ENCODE measurements around the gene HDAC11. TPM values are rescaled to one million over a fixed set of nuclear protein-coding genes. Genes with fewer than 3 reads are reported as not detected.

HDAC11 gene
- total and polyA plus RNA-seq, 4 donors: 2.5 to 9.0 (median 3.2) TPM

GRCh38 chr3:13507570-13508339, 27.6 kb downstream of the HDAC11 start:
- Histone ChIP-seq H3K9ac (ENCODE audit: low read depth in 1 of 2, low read length in 2 of 2) (no peak overlapping the region), H3K4me3 (ENCODE audit: low read depth in 1 of 3, low read length in 3 of 3) (no peak overlapping the region), H3K27ac (ENCODE audit: low read depth in 1 of 2, low read length in 2 of 2) (no peak overlapping the region), H3K36me3 (ENCODE audit: control insufficient read depth in 4 of 4, insufficient read depth in 3 of 4, low read depth in 1 of 4, low read length in 3 of 4) (no peaks in the 10 kb centered on the region), H3K4me1 (ENCODE audit: control insufficient read depth in 4 of 4, insufficient read depth in 4 of 4, low read length in 3 of 4) (no peaks in the 10 kb centered on the region), H3K9me3 (ENCODE audit: control insufficient read depth in 4 of 4, low read length in 3 of 4) (no peaks in the 10 kb centered on the region), H3K27me3 (ENCODE audit: control insufficient read depth in 4 of 4, insufficient read depth in 4 of 4, low read length in 3 of 4) (no peaks in the 10 kb centered on the region)
- DNase-seq (ENCODE audit: low spot score): no peak
- TF ChIP-seq TAF1 (conservative IDR thresholded peaks at IDR 0.05) (no peak), SP1 (IDR thresholded peaks at IDR 0.05) (no peak), YY1 (IDR thresholded peaks at IDR 0.05) (no peak), RAD21 (IDR thresholded peaks at IDR 0.05) (no peak), GABPA (IDR thresholded peaks at IDR 0.05 in 1 of 2, conservative IDR thresholded peaks at IDR 0.05 in 1 of 2) (no peak), REST (IDR thresholded peaks at IDR 0.05) (no peak), HNF4G (IDR thresholded peaks at IDR 0.05) (no peak), FOXA2 (IDR thresholded peaks at IDR 0.05) (no peak), FOXA1 (IDR thresholded peaks at IDR 0.05) (no peak), EGR1 (IDR thresholded peaks at IDR 0.05; ENCODE audit: low read depth in 2 of 2) (no peak), RXRA (IDR thresholded peaks at IDR 0.05) (no peak), NR2F2 (IDR thresholded peaks at IDR 0.05) (no peak), JUND (IDR thresholded peaks at IDR 0.05) (no peak), HNF4A (conservative IDR thresholded peaks at IDR 0.05) (no peak), MAX (IDR thresholded peaks at IDR 0.05) (no peak)
- TF ChIP-seq, protein P1, sequence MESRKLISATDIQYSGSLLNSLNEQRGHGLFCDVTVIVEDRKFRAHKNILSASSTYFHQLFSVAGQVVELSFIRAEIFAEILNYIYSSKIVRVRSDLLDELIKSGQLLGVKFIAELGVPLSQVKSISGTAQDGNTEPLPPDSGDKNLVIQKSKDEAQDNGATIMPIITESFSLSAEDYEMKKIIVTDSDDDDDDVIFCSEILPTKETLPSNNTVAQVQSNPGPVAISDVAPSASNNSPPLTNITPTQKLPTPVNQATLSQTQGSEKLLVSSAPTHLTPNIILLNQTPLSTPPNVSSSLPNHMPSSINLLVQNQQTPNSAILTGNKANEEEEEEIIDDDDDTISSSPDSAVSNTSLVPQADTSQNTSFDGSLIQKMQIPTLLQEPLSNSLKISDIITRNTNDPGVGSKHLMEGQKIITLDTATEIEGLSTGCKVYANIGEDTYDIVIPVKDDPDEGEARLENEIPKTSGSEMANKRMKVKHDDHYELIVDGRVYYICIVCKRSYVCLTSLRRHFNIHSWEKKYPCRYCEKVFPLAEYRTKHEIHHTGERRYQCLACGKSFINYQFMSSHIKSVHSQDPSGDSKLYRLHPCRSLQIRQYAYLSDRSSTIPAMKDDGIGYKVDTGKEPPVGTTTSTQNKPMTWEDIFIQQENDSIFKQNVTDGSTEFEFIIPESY (IDR thresholded peaks at IDR 0.05): no peak
- TF ChIP-seq, protein P2, sequence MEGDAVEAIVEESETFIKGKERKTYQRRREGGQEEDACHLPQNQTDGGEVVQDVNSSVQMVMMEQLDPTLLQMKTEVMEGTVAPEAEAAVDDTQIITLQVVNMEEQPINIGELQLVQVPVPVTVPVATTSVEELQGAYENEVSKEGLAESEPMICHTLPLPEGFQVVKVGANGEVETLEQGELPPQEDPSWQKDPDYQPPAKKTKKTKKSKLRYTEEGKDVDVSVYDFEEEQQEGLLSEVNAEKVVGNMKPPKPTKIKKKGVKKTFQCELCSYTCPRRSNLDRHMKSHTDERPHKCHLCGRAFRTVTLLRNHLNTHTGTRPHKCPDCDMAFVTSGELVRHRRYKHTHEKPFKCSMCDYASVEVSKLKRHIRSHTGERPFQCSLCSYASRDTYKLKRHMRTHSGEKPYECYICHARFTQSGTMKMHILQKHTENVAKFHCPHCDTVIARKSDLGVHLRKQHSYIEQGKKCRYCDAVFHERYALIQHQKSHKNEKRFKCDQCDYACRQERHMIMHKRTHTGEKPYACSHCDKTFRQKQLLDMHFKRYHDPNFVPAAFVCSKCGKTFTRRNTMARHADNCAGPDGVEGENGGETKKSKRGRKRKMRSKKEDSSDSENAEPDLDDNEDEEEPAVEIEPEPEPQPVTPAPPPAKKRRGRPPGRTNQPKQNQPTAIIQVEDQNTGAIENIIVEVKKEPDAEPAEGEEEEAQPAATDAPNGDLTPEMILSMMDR (IDR thresholded peaks at IDR 0.05; ENCODE audit: low read depth, low read length, missing input control): no peak
- TF ChIP-seq, protein P3, sequence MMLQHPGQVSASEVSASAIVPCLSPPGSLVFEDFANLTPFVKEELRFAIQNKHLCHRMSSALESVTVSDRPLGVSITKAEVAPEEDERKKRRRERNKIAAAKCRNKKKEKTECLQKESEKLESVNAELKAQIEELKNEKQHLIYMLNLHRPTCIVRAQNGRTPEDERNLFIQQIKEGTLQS (IDR thresholded peaks at IDR 0.05): no peak
- WGBS: 75% methylated on average over 20 of the region's 20 CpGs
